ENCODE data around the gene FARS2.

DNA sequence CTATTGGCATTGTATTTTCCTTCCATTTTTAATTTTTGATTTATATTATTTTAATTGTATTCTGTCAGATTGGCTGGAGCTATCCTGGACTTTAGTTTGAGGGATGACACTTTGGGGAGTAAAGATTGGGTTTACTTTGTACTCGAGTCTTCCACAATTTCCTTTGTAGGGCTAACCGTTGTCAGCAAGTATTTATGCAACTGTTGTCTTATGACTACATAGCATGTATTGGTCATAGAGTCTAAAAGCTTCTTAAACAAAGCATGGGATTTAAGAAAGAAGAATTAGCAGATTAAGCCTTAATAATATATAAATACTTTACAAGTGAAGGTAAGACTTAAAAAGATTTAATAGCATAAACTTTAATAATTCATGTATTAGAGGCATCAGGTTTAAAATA lies 19.6 kb downstream of the FARS2 start:
- TF ChIP-seq CEBPB (IDR thresholded peaks at IDR 0.05) (no peak), MYC (IDR thresholded peaks at IDR 0.05; ENCODE audit: borderline replicate concordance, low read length) (no peak)

All from A549 (cell line).